HepG2 (cell line): ENCODE results near the gene MFSD6. TPM values are rescaled to one million over a fixed set of nuclear protein-coding genes. Genes with fewer than 3 reads are reported as not detected.

ENCODE experiments used
- ATF1 ChIP-seq: IDR thresholded peaks from 2 replicates; pipeline ENCODE4 v1.6.1; 2016; ENCODE audit warnings: mild to moderate bottlenecking, control low read depth
- CREB1 ChIP-seq, 2 experiments: fragments of 450-650 bp in 1 of 2; IDR thresholded peaks; 2 replicates each; pipeline ENCODE4 v1.6.1; 2016 to 2017; ENCODE audit warnings: control low read depth in 1 of 2, mild to moderate bottlenecking in 1 of 2, missing compliant biosample characterization in 1 of 2, missing genetic modification characterization in 1 of 2
- CTCF ChIP-seq: sonication (generic); formaldehyde crosslinking; IDR thresholded peaks from 2 replicates; pipeline ENCODE4 v1.5.0; 2020; ENCODE audit warnings: mild to moderate bottlenecking, missing genetic modification reagents, moderate library complexity
- EEA1 ChIP-seq: sonication (generic); formaldehyde crosslinking; IDR thresholded peaks from 2 replicates; pipeline ENCODE4 v1.5.1; 2020; ENCODE audit warnings: mild to moderate bottlenecking, missing genetic modification reagents, borderline replicate concordance
- EP300 ChIP-seq, 3 experiments: sonication (generic) in 1 of 3; formaldehyde crosslinking in 1 of 3; IDR thresholded peaks; 2 replicates each; pipeline versions ENCODE4 v1.5.1 to v1.6.1; 2011 to 2020; ENCODE audit warnings: low read depth in 2 of 3, low read length in 2 of 3, borderline replicate concordance in 1 of 3, improper control_type of control experiment in 1 of 3, mild to moderate bottlenecking in 1 of 3, missing genetic modification reagents in 1 of 3, moderate library complexity in 1 of 3
- FOXA3 ChIP-seq: IDR thresholded peaks from 2 replicates; pipeline ENCODE4 v1.6.1; 2016; ENCODE audit warnings: missing genetic modification reagents, missing compliant biosample characterization
- FOXP4 ChIP-seq: sonication (generic); formaldehyde crosslinking; IDR thresholded peaks from 2 replicates; pipeline ENCODE4 v1.4.0; 2020; ENCODE audit warnings: missing genetic modification reagents
- GATAD2A ChIP-seq: IDR thresholded peaks from 2 replicates; pipeline ENCODE4 v1.6.1; 2016
- HDAC6 ChIP-seq: fragments of 200-600 bp; sonication (generic); IDR thresholded peaks from 2 replicates; pipeline ENCODE4 v1.7.0; 2017; ENCODE audit warnings: mild to moderate bottlenecking, antibody characterized with exemption, low read length, low read depth
- HMG20A ChIP-seq: IDR thresholded peaks from 2 replicates; pipeline ENCODE4 v1.6.1; 2016; ENCODE audit warnings: borderline replicate concordance
- IRF2 ChIP-seq: IDR thresholded peaks from 2 replicates; pipeline ENCODE4 v1.6.1; 2018; ENCODE audit warnings: missing genetic modification reagents, missing compliant biosample characterization
- KDM1A ChIP-seq: IDR thresholded peaks from 2 replicates; pipeline ENCODE4 v1.6.1; 2016; ENCODE audit warnings: missing compliant biosample characterization
- MAX ChIP-seq: IDR thresholded peaks from 2 replicates; pipeline ENCODE4 v1.6.1; 2012; ENCODE audit warnings: inconsistent platforms
- NAIF1 ChIP-seq: sonication (generic); formaldehyde crosslinking; IDR thresholded peaks from 2 replicates; pipeline ENCODE4 v1.5.0; 2020; ENCODE audit warnings: mild to moderate bottlenecking, missing genetic modification reagents, borderline replicate concordance
- NCOA2 ChIP-seq: sonication (generic); formaldehyde crosslinking; IDR thresholded peaks from 2 replicates; pipeline ENCODE4 v1.8.0; 2022; ENCODE audit warnings: inconsistent platforms
- NONO ChIP-seq, 2 experiments: fragments of 450-650 bp in 1 of 2; sonication (generic) in 1 of 2; formaldehyde crosslinking in 1 of 2; IDR thresholded peaks in 1 of 2; conservative IDR thresholded peaks in 1 of 2; 2 replicates each; pipeline versions ENCODE4 v1.6.1 to v1.8.0; 2017 to 2022; ENCODE audit warnings: mild to moderate bottlenecking in 1 of 2, missing genetic modification reagents in 1 of 2, moderate library complexity in 1 of 2
- RARA ChIP-seq: IDR thresholded peaks from 2 replicates; pipeline ENCODE4 v1.6.1; 2016; ENCODE audit warnings: missing genetic modification reagents, missing compliant biosample characterization
- SP140L ChIP-seq: sonication (generic); formaldehyde crosslinking; IDR thresholded peaks from 2 replicates; pipeline ENCODE4 v1.4.0; 2020; ENCODE audit warnings: missing genetic modification reagents, borderline replicate concordance
- TBL1XR1 ChIP-seq: fragments of 150-350 bp; IDR thresholded peaks from 2 replicates; pipeline ENCODE4 v1.6.1; 2014; ENCODE audit warnings: borderline replicate concordance, low read length; ENCODE audit not compliant: partially characterized antibody
- TEAD3 ChIP-seq: optimal IDR thresholded peaks from 2 replicates; pipeline ENCODE3; 2016; ENCODE audit warnings: borderline replicate concordance
- THAP11 ChIP-seq: IDR thresholded peaks from 2 replicates; pipeline ENCODE4 v1.6.1; 2016; ENCODE audit warnings: missing biosample characterization, missing genetic modification reagents
- ZNF3 ChIP-seq: IDR thresholded peaks from 2 replicates; pipeline ENCODE4 v1.7.0; 2017; ENCODE audit warnings: inconsistent platforms
- polyA plus RNA-seq, 8 experiments: library from polyadenylated mRNA; depleted of rRNA in 3 of 8; stranded (reverse) in 7 of 8; unstranded in 1 of 8; fragments of >200 nt; fragmentation: Illumina TruSeq in 4 of 8; extraction: Trizol in 4 of 8; gene quantifications; 2 replicates each; pipeline versions ENCODE4 v1.2.1 to v1.2.3, GENCODE V29; 2011 to 2016; ENCODE audit warnings: low read depth in 4 of 8, missing spikeins in 1 of 8, mixed read lengths in 1 of 8; ENCODE audit not compliant: insufficient read depth in 1 of 8
- total RNA-seq, 5 experiments: library from RNA; depleted of rRNA; stranded (reverse); fragments of >200 nt; fragmentation: Illumina TruSeq; extraction: Trizol; gene quantifications; 2 replicates each; pipeline ENCODE4 v1.2.3, GENCODE V29; 2016; ENCODE audit warnings: low read depth in 1 of 5
- TF ChIP-seq, protein P1 (sequence below): IDR thresholded peaks from 2 replicates; pipeline ENCODE4 v1.6.1; 2018; ENCODE audit warnings: missing genetic modification reagents

The MFSD6 gene
- total and polyA plus RNA-seq, 2 of the 13 experiments (the other 11 are each of a cell fraction or from before 2014, with no cell fraction given) = 0.92 to 1.4 TPM

DNA sequence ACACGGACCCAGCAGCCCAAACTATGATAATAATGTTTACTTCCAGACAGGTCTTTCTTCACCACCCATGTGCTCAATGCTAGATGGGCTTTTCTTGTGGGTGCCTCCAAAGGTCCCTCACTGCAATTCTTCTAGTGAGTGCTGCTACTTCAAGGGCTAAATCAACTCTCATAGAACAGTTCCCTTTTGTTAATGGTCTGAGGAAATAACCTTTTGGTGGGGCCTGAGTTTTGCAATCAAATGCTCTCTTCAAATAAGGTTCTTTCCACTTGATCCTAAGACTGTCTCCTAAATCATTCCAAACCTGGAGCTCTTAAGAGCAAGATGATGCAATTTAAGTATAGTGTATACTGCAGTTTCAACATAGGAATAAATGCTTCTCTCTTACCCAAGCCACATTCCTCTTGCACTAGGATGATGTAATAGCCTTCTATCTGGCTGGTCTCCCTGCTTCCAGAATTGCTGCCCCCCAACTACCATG is 120.4 kb downstream of the MFSD6 start (continued):
- peak in 1 of 2 experiments; percentile 80; a peak in 2 of 4 replicates for TF ChIP-seq EP300 (IDR thresholded peaks at IDR 0.05; ENCODE audit: low read depth in 2 of 2, low read length in 2 of 2)
- TF ChIP-seq EP300 (CRISPR knock-in tag; IDR thresholded peaks at IDR 0.05; ENCODE audit: borderline replicate concordance) = no peak
- no peak for TF ChIP-seq HDAC6
- TF ChIP-seq KDM1A (CRISPR knock-in tag) = peak; percentile 32; the same call in 1 of the 2 replicates
- peak; percentile 42; the same call in 1 of the 2 replicates for TF ChIP-seq THAP11 (CRISPR knock-in tag)
- no peak for TF ChIP-seq EEA1 (CRISPR knock-in tag)
- 0 out of 2 replicates have a peak, but pooled peaks have one; percentile 59 for TF ChIP-seq ZNF3 (CRISPR knock-in tag)
- no peak for TF ChIP-seq ATF1
- TF ChIP-seq, protein P1, sequence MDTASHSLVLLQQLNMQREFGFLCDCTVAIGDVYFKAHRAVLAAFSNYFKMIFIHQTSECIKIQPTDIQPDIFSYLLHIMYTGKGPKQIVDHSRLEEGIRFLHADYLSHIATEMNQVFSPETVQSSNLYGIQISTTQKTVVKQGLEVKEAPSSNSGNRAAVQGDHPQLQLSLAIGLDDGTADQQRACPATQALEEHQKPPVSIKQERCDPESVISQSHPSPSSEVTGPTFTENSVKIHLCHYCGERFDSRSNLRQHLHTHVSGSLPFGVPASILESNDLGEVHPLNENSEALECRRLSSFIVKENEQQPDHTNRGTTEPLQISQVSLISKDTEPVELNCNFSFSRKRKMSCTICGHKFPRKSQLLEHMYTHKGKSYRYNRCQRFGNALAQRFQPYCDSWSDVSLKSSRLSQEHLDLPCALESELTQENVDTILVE (CRISPR knock-in tag) = peak; percentile 68; the same call in 1 of the 2 replicates
- TF ChIP-seq NCOA2 (CRISPR knock-in tag) = peak; percentile 74
- no peak for TF ChIP-seq NONO (IDR thresholded peaks at IDR 0.05)
- TF ChIP-seq NONO (CRISPR knock-in tag; conservative IDR thresholded peaks at IDR 0.05) = 0 out of 2 replicates have a peak, but pooled peaks have one; percentile 37
- TF ChIP-seq FOXA3 = peak; percentile 77
- peak; percentile 93 for TF ChIP-seq GATAD2A (CRISPR knock-in tag)
- peak; percentile 56 for TF ChIP-seq TEAD3 (CRISPR knock-in tag)
- TF ChIP-seq FOXP4 (CRISPR knock-in tag) = no peak
- TF ChIP-seq CREB1 (IDR thresholded peaks at IDR 0.05) = no peak
- peak; percentile 31; the same call in 1 of the 2 replicates for TF ChIP-seq CREB1 (CRISPR knock-in tag; IDR thresholded peaks at IDR 0.05)
- TF ChIP-seq MAX = 0 out of 2 replicates have a peak, but pooled peaks have one; percentile 16
- TF ChIP-seq CTCF = no peak
- TF ChIP-seq RARA = peak; percentile 6; the same call in 1 of the 2 replicates
- TF ChIP-seq HMG20A (CRISPR knock-in tag) = peak; percentile 59; the same call in 1 of the 2 replicates
- TF ChIP-seq TBL1XR1 = peak; percentile 70
- 0 out of 2 replicates have a peak, but pooled peaks have one; percentile 44 for TF ChIP-seq SP140L (CRISPR knock-in tag)
- no peak for TF ChIP-seq NAIF1 (CRISPR knock-in tag)
- TF ChIP-seq IRF2 (CRISPR knock-in tag) = peak; percentile 30; the same call in 1 of the 2 replicates
